Measurements from ENCODE around the gene ENTPD3. TPM values are rescaled to one million over a fixed set of nuclear protein-coding genes. Genes with fewer than 3 reads are reported as not detected.

The ENTPD3 gene
- polyA plus RNA-seq, 1 donor, result 4.3 TPM

DNA sequence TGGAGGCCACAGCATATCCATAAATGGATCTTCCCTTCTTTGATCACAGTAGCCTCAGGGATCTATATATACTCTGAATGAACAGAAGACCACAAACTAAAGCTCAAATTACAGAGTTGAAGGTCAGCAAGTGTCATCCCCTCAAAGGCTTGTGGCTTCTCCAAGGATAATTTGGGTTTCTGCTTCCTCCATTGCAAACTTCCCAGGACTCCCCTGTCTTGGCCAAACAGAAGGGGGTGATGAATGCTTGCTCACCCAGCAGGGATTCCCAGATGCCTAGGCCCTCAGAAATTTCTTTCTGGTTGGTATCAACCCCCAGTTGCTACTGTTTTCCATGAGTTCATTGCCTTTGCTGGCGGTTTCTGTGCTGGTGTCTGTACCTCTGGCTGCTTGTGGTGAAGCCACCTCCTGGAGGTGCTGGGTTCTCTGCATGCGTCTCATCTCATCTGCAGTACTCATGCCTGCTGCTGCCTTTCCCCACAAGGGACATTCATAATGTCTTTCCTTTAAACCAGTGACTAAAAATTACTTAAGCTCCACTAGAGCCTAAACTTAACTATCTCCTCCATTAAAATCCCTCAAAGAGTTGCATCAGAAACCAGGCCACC, 17.7 kb downstream of the ENTPD3 start:
- Histone ChIP-seq H3K9me3 (ENCODE audit: control insufficient read depth, low read depth, low read length) (no peaks in the 10 kb centered on the region), H3K27ac (ENCODE audit: low read length) (no peak overlapping the region), H3K27me3 (ENCODE audit: control insufficient read depth, insufficient read depth, low read length) (no peaks in the 10 kb centered on the region), H3K36me3 (ENCODE audit: control insufficient read depth, insufficient read depth, low read length) (no peaks in the 10 kb centered on the region), H3K4me1 (ENCODE audit: control insufficient read depth, insufficient read depth, low read length) (no peaks in the 10 kb centered on the region), H3K4me3 (ENCODE audit: low read length) (no peak overlapping the region)
- DNase-seq, result no peak
- no CpG with 5 or more reads among the region's 2 CpGs for WGBS (ENCODE audit: insufficient coverage, low lambda C conversion rate)

DNA sequence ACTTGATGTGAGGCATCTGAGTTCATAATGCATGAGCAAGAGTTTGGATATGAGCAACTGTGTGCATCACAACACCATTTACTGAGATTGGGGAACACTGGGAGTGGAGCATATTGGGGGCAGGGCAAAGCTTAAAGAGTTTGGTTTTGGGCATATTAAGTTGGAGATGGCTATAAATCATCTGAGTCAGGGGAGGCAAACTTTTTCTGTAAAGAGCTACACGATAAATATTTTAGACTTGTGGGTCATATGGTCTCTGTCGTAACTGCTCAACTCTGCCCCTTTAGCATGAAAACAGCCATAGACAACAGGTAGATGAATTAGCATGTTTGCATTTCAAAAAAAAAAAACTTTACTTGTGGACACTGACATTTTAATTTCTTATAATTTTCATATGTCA, 20.0 kb downstream of the ENTPD3 start:
- H3K9me3 ChIP-seq (ENCODE audit: control insufficient read depth, low read depth, low read length), result no peaks in the 10 kb centered on the region
- DNase-seq, result no peak
- no peaks in the 10 kb centered on the region for H3K36me3 ChIP-seq (ENCODE audit: control insufficient read depth, insufficient read depth, low read length)
- no peak overlapping the region for H3K4me3 ChIP-seq (ENCODE audit: low read length)
- H3K27me3 ChIP-seq (ENCODE audit: control insufficient read depth, insufficient read depth, low read length), result no peaks in the 10 kb centered on the region
- no peak overlapping the region for H3K27ac ChIP-seq (ENCODE audit: low read length)
- no peaks in the 10 kb centered on the region for H3K4me1 ChIP-seq (ENCODE audit: control insufficient read depth, insufficient read depth, low read length)
- WGBS (ENCODE audit: insufficient coverage, low lambda C conversion rate), result no CpG with 5 or more reads among the region's 2 CpGs

- Histone ChIP-seq H3K27me3 (ENCODE audit: control insufficient read depth, insufficient read depth, low read length) (no peaks in the 10 kb centered on the region), H3K4me1 (ENCODE audit: control insufficient read depth, insufficient read depth, low read length) (no peaks in the 10 kb centered on the region), H3K27ac (ENCODE audit: low read length) (no peak overlapping the region), H3K4me3 (ENCODE audit: low read length) (no peak overlapping the region), H3K9me3 (ENCODE audit: control insufficient read depth, low read depth, low read length) (no peaks in the 10 kb centered on the region), H3K36me3 (ENCODE audit: control insufficient read depth, insufficient read depth, low read length) (no peaks in the 10 kb centered on the region)
- whole genome bisulfite sequencing (ENCODE audit: insufficient coverage, low lambda C conversion rate), result 75% methylated on average over 1 of the region's 3 CpGs
- DNase-seq, result no peak
Measured at GRCh38 chr3:40407611-40408010, 20.6 kb downstream of the ENTPD3 start.

- peaks cover 2% of the 10 kb centered on the region for H3K27me3 ChIP-seq (ENCODE audit: control insufficient read depth, insufficient read depth, low read length)
- no peak overlapping the region for H3K4me3 ChIP-seq (ENCODE audit: low read length)
- H3K36me3 ChIP-seq (ENCODE audit: control insufficient read depth, insufficient read depth, low read length), result no peaks in the 10 kb centered on the region
- no CpG with 5 or more reads among the region's 1 CpG for WGBS (ENCODE audit: insufficient coverage, low lambda C conversion rate)
- no peaks in the 10 kb centered on the region for H3K4me1 ChIP-seq (ENCODE audit: control insufficient read depth, insufficient read depth, low read length)
- H3K27ac ChIP-seq (ENCODE audit: low read length), result no peak overlapping the region
- H3K9me3 ChIP-seq (ENCODE audit: control insufficient read depth, low read depth, low read length), result no peaks in the 10 kb centered on the region
- DNase-seq, result no peak
Measured at GRCh38 chr3:40414270-40414669, 27.3 kb downstream of the ENTPD3 start.

DNA sequence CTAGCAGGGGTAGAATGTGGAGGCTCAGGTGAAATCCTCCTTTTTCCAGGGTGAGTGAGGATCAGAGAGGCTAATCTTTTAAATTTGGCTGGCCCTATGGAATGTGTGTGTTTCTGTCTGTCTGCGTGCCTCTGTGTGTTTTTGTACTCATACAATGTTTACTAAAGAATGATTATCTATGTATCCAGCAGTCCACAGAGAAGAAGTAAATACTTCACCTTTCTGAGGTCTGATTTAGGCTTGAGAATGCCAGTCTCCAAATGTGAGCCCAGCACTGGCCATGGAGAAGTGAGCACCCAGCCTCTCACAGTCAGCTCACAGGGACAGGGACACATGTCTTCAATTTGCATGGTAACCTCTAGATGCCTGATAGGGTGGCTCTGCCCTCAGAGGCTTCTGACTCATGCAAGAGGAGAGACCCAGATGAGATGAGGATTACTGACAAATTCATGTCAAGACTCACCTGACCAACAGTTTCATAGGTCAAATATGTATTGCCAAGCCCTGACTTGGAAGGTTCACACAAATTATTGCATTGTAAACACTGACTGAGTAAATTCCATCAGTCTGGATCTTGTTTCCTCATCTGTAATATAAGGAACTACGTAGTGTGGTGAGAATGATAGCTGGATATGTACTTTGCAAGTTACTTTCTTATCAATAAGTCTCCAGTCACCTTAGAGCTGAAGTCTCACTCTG, 31.0 kb downstream of the ENTPD3 start:
- H3K9me3 ChIP-seq (ENCODE audit: control insufficient read depth, low read depth, low read length), result no peaks in the 10 kb centered on the region
- 20% methylated on average over 1 of the region's 2 CpGs for WGBS (ENCODE audit: insufficient coverage, low lambda C conversion rate)
- peaks cover 2% of the 10 kb centered on the region for H3K27me3 ChIP-seq (ENCODE audit: control insufficient read depth, insufficient read depth, low read length)
- no peak overlapping the region for H3K27ac ChIP-seq (ENCODE audit: low read length)
- H3K36me3 ChIP-seq (ENCODE audit: control insufficient read depth, insufficient read depth, low read length), result no peaks in the 10 kb centered on the region
- DNase-seq, result peak; percentile 64 to 79
- H3K4me3 ChIP-seq (ENCODE audit: low read length), result no peak overlapping the region
- no peaks in the 10 kb centered on the region for H3K4me1 ChIP-seq (ENCODE audit: control insufficient read depth, insufficient read depth, low read length)

GRCh38 chr3:40422861-40423260, 35.9 kb downstream of the ENTPD3 start:
- H3K27me3 ChIP-seq (ENCODE audit: control insufficient read depth, insufficient read depth, low read length), result no peaks in the 10 kb centered on the region
- H3K9me3 ChIP-seq (ENCODE audit: control insufficient read depth, low read depth, low read length), result no peaks in the 10 kb centered on the region
- no peaks in the 10 kb centered on the region for H3K4me1 ChIP-seq (ENCODE audit: control insufficient read depth, insufficient read depth, low read length)
- DNase-seq, result no peak
- no CpG with 5 or more reads among the region's 1 CpG for WGBS (ENCODE audit: insufficient coverage, low lambda C conversion rate)
- no peak overlapping the region for H3K4me3 ChIP-seq (ENCODE audit: low read length)
- no peaks in the 10 kb centered on the region for H3K36me3 ChIP-seq (ENCODE audit: control insufficient read depth, insufficient read depth, low read length)
- H3K27ac ChIP-seq (ENCODE audit: low read length), result no peak overlapping the region

DNA sequence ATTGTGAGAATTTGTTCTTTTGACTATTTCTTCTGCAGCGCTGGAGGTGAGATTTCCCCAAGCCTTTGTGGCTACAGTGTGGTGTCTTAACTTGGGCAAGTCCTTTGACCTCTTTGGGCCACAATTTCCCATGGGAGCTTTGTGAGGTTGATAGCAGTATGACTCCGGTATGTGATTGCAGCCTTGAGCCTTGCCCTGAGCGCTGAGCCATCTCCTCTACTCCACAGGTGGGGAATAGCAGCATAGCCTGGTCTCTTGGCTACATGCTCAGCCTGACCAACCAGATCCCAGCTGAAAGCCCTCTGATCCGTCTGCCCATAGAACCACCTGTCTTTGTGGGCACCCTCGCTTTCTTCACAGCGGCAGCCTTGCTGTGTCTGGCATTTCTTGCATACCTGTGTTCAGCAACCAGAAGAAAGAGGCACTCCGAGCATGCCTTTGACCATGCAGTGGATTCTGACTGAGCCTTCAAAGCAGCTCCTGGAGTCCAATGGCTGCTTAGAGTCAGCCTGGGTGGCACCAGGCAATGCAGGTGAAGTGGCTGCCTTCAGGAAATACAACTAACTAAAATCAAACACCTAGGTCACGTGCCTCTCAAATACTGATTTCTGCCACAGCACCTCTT, 40.2 kb downstream of the ENTPD3 start:
- H3K4me1 ChIP-seq (ENCODE audit: control insufficient read depth, insufficient read depth, low read length), result no peaks in the 10 kb centered on the region
- no peak overlapping the region for H3K27ac ChIP-seq (ENCODE audit: low read length)
- H3K36me3 ChIP-seq (ENCODE audit: control insufficient read depth, insufficient read depth, low read length), result no peaks in the 10 kb centered on the region
- H3K4me3 ChIP-seq (ENCODE audit: low read length), result no peak overlapping the region
- no peaks in the 10 kb centered on the region for H3K27me3 ChIP-seq (ENCODE audit: control insufficient read depth, insufficient read depth, low read length)
- WGBS (ENCODE audit: insufficient coverage, low lambda C conversion rate), result no CpG with 5 or more reads among the region's 8 CpGs
- no peaks in the 10 kb centered on the region for H3K9me3 ChIP-seq (ENCODE audit: control insufficient read depth, low read depth, low read length)
- no peak for DNase-seq

DNA sequence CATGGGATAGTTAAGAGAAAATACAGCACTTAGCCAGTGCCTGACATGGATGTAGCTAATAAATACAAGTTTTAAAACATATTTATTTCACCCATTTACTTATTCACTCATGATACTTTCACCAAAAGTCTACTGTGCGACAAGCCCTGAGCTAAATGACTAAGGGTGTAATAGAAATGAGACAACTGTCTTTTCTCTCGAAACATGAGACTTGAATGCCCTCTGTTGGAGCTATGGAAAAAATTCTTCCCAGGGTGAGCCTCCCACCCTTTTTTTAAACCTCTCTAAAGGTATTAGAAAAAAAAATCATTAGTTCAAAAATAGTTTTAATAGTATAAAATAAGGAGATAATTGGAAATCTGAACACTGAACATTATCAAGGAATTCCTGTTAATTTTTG, 45.8 kb downstream of the ENTPD3 start:
- no CpG with 5 or more reads among the region's 2 CpGs for WGBS (ENCODE audit: insufficient coverage, low lambda C conversion rate)
- no peak for DNase-seq
- Histone ChIP-seq H3K27me3 (ENCODE audit: control insufficient read depth, insufficient read depth, low read length) (no peaks in the 10 kb centered on the region), H3K4me3 (ENCODE audit: low read length) (no peak overlapping the region), H3K9me3 (ENCODE audit: control insufficient read depth, low read depth, low read length) (no peaks in the 10 kb centered on the region), H3K36me3 (ENCODE audit: control insufficient read depth, insufficient read depth, low read length) (no peaks in the 10 kb centered on the region), H3K27ac (ENCODE audit: low read length) (no peak overlapping the region), H3K4me1 (ENCODE audit: control insufficient read depth, insufficient read depth, low read length) (no peaks in the 10 kb centered on the region)

DNA sequence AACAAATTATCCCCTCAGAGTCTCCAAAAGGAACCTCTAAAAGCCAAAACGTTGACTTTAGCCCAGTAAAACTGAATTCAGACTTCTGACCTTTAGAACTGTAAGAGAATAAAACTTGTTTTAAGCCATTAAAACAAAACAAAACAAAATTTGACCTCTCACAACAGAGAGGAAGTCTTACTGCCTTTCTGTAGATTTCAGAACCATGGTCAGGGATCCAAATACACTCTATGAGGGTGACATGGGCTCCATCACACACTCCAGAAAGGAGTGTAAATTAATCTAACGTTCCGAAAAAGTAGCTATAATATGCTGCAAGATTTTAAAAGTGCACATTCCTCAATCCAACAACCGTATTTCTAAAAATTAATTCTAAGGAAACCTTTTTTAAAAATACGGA, 50.9 kb downstream of the ENTPD3 start:
- H3K27ac ChIP-seq (ENCODE audit: low read length), result no peak overlapping the region
- no peak overlapping the region for H3K4me3 ChIP-seq (ENCODE audit: low read length)
- H3K9me3 ChIP-seq (ENCODE audit: control insufficient read depth, low read depth, low read length), result no peaks in the 10 kb centered on the region
- H3K36me3 ChIP-seq (ENCODE audit: control insufficient read depth, insufficient read depth, low read length), result no peaks in the 10 kb centered on the region
- WGBS (ENCODE audit: insufficient coverage, low lambda C conversion rate), result 40% methylated on average over 1 of the region's 5 CpGs
- DNase-seq, result no peak
- H3K27me3 ChIP-seq (ENCODE audit: control insufficient read depth, insufficient read depth, low read length), result no peaks in the 10 kb centered on the region
- H3K4me1 ChIP-seq (ENCODE audit: control insufficient read depth, insufficient read depth, low read length), result no peaks in the 10 kb centered on the region

DNA sequence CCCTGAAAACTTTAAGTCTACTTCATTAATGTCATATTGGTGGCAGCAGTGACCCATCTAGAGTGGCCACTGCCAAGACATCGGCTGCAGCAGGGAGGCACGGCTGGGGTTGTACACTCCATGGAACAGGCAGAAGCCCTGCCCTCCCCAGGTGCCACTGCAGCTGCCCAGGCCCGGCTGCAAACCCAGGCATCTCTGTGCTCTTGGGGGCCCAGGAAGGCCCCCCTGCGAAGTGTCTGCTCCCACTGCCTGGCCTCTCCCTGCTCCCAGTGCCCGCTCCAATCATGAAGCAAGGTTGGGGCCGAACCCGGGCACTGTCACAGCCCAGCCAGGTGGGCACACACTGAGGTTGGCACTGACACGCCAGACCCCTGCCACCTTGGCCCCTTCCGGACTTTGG, 58.1 kb downstream of the ENTPD3 start:
- no peaks in the 10 kb centered on the region for H3K4me1 ChIP-seq (ENCODE audit: control insufficient read depth, insufficient read depth, low read length)
- no peak overlapping the region for H3K27ac ChIP-seq (ENCODE audit: low read length)
- no peak for DNase-seq
- H3K36me3 ChIP-seq (ENCODE audit: control insufficient read depth, insufficient read depth, low read length), result peaks cover 6% of the 10 kb centered on the region
- H3K27me3 ChIP-seq (ENCODE audit: control insufficient read depth, insufficient read depth, low read length), result no peaks in the 10 kb centered on the region
- WGBS (ENCODE audit: insufficient coverage, low lambda C conversion rate), result no CpG with 5 or more reads among the region's 9 CpGs
- no peak overlapping the region for H3K4me3 ChIP-seq (ENCODE audit: low read length)
- H3K9me3 ChIP-seq (ENCODE audit: control insufficient read depth, low read depth, low read length), result no peaks in the 10 kb centered on the region
